HUES6 (cell line): ENCODE results near the gene NCKAP5.

ENCODE experiments used
- H3K27ac ChIP-seq: 2 replicates; pipeline ENCODE4 v1.7.0; 2013; ENCODE audit warnings: low read depth, mild to moderate bottlenecking, low read length, inconsistent platforms
- H3K27me3 ChIP-seq: 2 replicates; pipeline ENCODE4 v1.6.1; 2013; ENCODE audit warnings: low read length; ENCODE audit not compliant: control insufficient read depth, insufficient read depth
- H3K36me3 ChIP-seq: 2 replicates; pipeline ENCODE4 v1.6.1; 2013; ENCODE audit warnings: low read length; ENCODE audit not compliant: control insufficient read depth, insufficient read depth
- H3K4me1 ChIP-seq: 2 replicates; pipeline ENCODE4 v1.6.1; 2013; ENCODE audit warnings: low read length; ENCODE audit not compliant: control insufficient read depth, insufficient read depth
- H3K4me3 ChIP-seq: 2 replicates; pipeline ENCODE4 v1.5.1; 2013; ENCODE audit warnings: low read depth, low read length
- H3K9ac ChIP-seq: one replicate; pipeline ENCODE4 v1.6.1; 2013; ENCODE audit warnings: mild to moderate bottlenecking, low read length
- H3K9me3 ChIP-seq: 2 replicates; pipeline ENCODE4 v1.6.1; 2013; ENCODE audit warnings: low read depth, low read length; ENCODE audit not compliant: control insufficient read depth, insufficient read depth

Gene NCKAP5

DNA sequence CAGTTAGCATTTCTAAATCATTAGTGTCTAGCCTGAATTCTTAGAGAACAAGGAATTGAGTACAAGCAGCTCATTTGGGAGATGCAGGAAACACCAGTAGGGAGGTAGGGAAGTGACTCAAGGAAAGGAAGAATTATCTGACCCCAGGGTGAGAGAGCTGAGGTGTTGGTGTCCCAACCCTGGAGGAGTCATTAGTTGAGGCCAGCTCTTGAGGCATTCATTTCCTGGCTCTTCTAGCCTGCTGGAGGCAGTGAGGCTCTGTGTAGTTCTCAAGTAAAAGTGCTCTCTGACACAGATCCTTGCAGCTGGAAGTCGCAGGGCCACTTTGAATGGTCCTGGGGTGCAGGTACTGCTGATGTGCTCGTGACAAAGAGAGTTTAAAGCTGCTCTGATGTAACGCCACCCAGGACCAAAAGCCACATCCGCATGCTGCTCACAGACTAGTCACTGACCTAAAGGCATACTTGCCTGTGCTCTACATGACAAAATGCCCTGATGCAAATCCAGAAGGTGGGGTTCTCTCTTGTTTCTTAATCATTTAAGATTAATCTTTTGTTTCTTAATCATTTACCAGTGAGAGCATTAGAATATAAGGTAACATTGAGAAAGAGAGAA is 598.8 kb downstream of the NCKAP5 start:
- Histone ChIP-seq H3K9me3 (no peaks in the 10 kb centered on the region; the same call in 1 of the 2 replicates), H3K27me3 (no peaks in the 10 kb centered on the region), H3K4me1 (no peaks in the 10 kb centered on the region), H3K36me3 (no peaks in the 10 kb centered on the region), H3K27ac (no peak overlapping the region), H3K9ac (no peak overlapping the region), H3K4me3 (no peak overlapping the region)

DNA sequence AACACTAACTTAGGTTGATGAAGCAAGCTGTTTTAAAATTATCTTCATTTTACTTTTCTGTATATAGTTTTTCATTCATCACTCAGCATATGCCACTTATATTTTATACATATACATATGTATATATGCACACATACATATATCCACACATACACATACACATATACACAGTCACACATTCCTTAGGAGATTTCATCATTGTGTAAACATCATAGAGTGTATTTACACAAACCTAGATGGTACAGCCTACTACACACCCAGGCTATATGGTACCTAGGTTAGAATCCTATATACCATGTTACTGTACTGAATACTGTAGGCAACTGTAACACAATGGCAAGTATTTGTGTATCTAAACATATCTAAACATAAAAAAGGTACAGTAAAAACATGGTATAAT is 602.8 kb downstream of the NCKAP5 start:
- H3K9ac ChIP-seq, result no peak overlapping the region
- H3K9me3 ChIP-seq, result no peaks in the 10 kb centered on the region; the same call in 1 of the 2 replicates
- no peaks in the 10 kb centered on the region for H3K4me1 ChIP-seq
- no peak overlapping the region for H3K4me3 ChIP-seq
- H3K27ac ChIP-seq, result no peak overlapping the region
- H3K36me3 ChIP-seq, result no peaks in the 10 kb centered on the region
- no peaks in the 10 kb centered on the region for H3K27me3 ChIP-seq

DNA sequence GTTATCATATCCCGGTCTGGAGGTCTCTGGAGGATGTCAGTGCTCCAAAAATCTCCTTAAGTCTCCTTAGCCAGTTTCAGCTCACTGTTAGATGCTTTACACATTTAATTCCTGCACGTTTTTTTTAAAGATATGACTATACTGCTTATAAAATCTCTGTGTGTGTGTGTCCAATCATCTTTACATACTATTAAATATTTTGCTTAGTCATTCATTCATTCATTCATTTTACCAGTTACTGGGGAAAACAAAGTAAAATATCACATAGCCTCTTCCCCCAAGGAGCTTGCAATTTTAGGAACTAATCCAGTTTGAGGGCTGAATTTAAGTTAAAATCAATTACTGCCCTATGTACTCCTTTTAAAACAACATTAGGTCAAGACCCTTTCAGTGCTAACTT is 605.1 kb downstream of the NCKAP5 start:
- no peak overlapping the region for H3K9ac ChIP-seq
- H3K36me3 ChIP-seq, result no peaks in the 10 kb centered on the region
- no peaks in the 10 kb centered on the region; the same call in 1 of the 2 replicates for H3K9me3 ChIP-seq
- no peak overlapping the region for H3K4me3 ChIP-seq
- H3K27ac ChIP-seq, result no peak overlapping the region
- H3K27me3 ChIP-seq, result no peaks in the 10 kb centered on the region
- no peaks in the 10 kb centered on the region for H3K4me1 ChIP-seq

DNA sequence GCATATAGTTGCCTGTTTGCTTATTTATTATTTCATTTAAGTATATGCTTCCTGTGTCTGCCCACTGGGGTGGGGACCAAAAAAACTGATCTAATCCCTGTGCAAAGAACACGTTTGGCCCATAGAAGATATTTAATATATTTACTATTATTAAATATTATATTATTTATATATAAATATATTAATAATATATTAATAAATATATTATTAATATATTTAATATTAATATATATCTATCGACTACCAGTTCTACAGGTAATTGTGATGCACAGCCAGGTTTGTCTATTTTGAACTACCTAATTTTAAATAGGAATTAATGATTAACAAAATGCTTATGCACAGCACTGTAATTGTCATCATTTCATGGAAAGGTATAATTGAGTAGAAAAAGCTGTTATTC is 609.4 kb downstream of the NCKAP5 start:
- no peak overlapping the region for H3K4me3 ChIP-seq
- no peaks in the 10 kb centered on the region for H3K4me1 ChIP-seq
- H3K9me3 ChIP-seq, result no peaks in the 10 kb centered on the region
- H3K27ac ChIP-seq, result no peak overlapping the region
- H3K27me3 ChIP-seq, result no peaks in the 10 kb centered on the region
- no peak overlapping the region for H3K9ac ChIP-seq
- H3K36me3 ChIP-seq, result no peaks in the 10 kb centered on the region

DNA sequence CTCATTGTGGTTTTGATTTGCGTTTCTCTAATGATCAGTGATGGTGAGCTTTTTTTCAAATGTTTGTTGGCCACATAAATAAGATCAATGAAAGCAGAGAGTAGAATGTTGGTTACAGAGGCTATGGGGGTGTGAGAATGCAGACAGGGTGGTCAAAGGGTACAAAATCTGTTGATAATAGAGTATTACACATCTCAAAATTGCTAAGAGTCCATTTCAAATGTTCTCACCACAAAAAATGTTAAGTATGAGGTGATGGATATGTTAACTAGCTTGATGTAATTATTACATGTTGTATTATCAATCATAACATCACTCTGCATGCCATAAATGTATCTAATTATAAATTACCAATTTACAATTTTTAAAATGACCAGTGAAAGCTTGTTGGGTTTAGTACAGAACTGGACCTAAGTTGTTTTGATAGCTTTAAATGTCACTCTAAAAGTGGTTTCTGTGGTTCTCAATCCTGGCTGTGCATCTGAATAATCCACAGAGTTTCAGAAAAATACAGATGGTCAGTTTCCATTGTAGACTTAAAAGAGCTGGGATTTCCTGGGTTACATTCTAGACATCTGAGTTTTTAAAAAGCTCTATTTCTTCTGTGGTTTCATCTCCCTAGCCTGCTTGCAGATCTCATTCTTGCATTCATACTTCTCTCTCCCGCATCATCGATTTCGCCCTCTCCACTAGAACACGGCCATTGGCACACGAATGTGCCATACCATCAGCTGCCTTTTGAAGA is 612.2 kb downstream of the NCKAP5 start:
- Histone ChIP-seq H3K9ac (no peak overlapping the region), H3K36me3 (no peaks in the 10 kb centered on the region), H3K4me3 (no peak overlapping the region), H3K27me3 (no peaks in the 10 kb centered on the region), H3K9me3 (no peaks in the 10 kb centered on the region), H3K4me1 (no peaks in the 10 kb centered on the region), H3K27ac (no peak overlapping the region)

DNA sequence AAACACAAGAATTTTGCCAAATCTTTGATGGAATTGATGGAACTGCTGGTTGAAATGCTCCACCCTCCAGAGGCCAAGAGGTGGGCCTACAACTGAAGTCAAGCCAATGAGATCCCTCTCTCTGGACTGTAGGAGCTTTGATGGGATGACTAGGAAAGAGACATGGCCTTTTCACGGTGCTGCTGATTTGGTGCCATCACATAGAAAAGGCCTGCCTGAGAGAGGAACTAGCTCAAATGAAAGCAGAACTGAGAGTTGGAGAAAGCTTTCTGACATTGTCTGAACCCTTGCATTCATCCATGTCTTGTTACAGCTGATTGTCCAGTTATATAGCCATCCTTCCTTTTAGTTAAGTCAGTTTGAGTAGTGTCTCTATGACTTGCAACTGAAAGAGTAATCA is 614.5 kb downstream of the NCKAP5 start:
- Histone ChIP-seq H3K4me1 (no peaks in the 10 kb centered on the region), H3K9ac (no peak overlapping the region), H3K9me3 (no peaks in the 10 kb centered on the region), H3K27ac (no peak overlapping the region), H3K27me3 (no peaks in the 10 kb centered on the region), H3K4me3 (no peak overlapping the region), H3K36me3 (no peaks in the 10 kb centered on the region)

DNA sequence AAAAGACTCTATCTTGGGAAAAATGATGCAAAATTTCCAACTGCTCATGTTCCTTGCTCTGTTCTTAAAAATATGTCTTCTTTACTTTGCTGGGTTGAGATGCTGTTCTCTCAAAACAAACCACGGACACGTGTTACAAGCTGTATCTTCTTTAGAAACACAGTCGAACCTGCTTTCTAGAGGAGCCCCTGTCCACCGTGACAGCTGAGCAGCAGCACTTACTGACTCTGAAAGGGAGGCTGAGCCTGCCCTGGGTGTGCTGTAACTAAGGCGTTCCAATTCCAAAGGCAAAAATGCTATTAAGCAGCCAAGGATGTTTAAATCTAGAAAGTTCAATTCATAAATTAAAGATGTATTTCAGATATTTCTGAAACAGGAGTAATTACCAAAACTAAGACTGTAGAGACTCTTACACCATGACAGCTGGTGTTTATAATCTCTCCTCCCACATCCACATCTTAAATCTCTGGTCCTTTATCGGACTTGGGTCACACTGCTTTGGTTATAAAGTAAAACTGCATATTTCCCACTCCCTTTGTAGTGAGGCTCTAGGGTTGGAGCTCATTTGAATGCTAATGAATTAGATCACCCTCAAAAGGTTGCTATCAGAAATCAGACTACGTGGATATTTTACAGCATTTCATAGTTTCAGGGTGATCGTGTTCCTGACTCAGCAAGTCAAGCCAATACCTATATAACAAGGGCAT is 617.1 kb downstream of the NCKAP5 start:
- no peaks in the 10 kb centered on the region for H3K27me3 ChIP-seq
- no peaks in the 10 kb centered on the region for H3K4me1 ChIP-seq
- no peak overlapping the region for H3K27ac ChIP-seq
- no peaks in the 10 kb centered on the region for H3K36me3 ChIP-seq
- no peak overlapping the region for H3K9ac ChIP-seq
- no peaks in the 10 kb centered on the region for H3K9me3 ChIP-seq
- no peak overlapping the region for H3K4me3 ChIP-seq

DNA sequence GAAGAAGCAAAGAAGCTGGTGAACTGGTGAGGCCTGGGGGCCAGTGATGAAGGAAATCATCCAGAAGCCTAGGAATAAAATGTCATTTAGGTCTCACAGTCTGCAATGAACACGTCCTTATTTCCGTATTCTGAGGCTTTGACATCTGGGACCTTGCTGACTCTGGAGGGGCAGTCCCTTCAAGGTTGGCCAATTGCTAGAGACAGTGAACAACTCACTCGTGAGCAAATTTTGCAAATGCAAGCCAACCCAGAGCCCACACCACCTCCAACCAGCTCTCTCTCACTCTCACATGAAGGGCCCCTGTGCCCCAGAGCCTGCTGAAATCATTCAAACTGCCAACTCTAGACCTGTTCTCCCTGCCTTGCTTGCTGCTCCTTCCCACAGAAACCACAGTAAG is 619.2 kb downstream of the NCKAP5 start:
- Histone ChIP-seq H3K36me3 (no peaks in the 10 kb centered on the region), H3K4me3 (no peak overlapping the region), H3K4me1 (no peaks in the 10 kb centered on the region), H3K27me3 (no peaks in the 10 kb centered on the region), H3K27ac (no peak overlapping the region), H3K9ac (no peak overlapping the region), H3K9me3 (no peaks in the 10 kb centered on the region)

DNA sequence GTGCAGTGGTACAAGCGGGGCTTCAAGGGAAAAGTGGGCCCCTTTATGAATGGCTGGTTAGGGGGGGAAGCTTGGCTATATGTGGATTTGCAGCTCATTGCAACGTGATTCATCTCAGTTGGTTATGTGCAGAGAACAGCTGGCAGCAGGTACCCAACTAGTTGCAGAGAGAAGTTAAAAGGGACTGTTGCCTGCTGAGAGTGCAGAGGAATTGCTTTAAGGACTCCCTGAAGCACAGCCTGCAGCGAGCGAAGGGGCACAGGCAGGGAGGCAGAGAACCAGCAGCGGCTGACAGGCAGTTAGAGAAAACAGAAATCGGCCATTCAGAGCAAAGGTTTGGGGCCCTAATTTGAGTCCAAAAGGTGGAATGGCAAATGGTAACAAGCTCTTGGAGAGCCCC is 620.1 kb downstream of the NCKAP5 start:
- no peak overlapping the region for H3K9ac ChIP-seq
- no peaks in the 10 kb centered on the region for H3K4me1 ChIP-seq
- no peaks in the 10 kb centered on the region for H3K9me3 ChIP-seq
- no peak overlapping the region for H3K4me3 ChIP-seq
- H3K27ac ChIP-seq, result no peak overlapping the region
- H3K27me3 ChIP-seq, result no peaks in the 10 kb centered on the region
- no peaks in the 10 kb centered on the region for H3K36me3 ChIP-seq

DNA sequence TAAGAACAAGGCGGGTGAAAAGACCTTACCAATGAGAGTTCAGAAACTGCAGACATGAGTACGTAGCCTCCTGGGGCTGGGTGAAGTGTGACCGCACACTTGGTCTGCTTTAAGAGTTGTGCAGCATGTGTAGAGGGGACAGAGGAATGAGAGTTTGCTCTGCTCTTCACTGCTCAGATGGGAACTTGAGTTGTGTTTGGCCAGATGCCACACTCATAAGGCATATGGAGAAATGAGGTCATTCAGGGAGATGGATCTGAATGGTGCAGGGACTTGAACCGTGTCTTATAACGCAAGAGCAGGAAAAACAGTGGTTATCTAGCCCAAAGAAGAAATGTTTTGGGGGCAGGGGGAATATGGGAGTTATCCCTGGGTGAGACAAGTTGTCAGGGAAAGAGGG is 624.4 kb downstream of the NCKAP5 start:
- no peaks in the 10 kb centered on the region for H3K4me1 ChIP-seq
- no peaks in the 10 kb centered on the region for H3K36me3 ChIP-seq
- H3K9me3 ChIP-seq, result no peaks in the 10 kb centered on the region
- H3K9ac ChIP-seq, result no peak overlapping the region
- no peak overlapping the region for H3K4me3 ChIP-seq
- no peaks in the 10 kb centered on the region for H3K27me3 ChIP-seq
- no peak overlapping the region for H3K27ac ChIP-seq

DNA sequence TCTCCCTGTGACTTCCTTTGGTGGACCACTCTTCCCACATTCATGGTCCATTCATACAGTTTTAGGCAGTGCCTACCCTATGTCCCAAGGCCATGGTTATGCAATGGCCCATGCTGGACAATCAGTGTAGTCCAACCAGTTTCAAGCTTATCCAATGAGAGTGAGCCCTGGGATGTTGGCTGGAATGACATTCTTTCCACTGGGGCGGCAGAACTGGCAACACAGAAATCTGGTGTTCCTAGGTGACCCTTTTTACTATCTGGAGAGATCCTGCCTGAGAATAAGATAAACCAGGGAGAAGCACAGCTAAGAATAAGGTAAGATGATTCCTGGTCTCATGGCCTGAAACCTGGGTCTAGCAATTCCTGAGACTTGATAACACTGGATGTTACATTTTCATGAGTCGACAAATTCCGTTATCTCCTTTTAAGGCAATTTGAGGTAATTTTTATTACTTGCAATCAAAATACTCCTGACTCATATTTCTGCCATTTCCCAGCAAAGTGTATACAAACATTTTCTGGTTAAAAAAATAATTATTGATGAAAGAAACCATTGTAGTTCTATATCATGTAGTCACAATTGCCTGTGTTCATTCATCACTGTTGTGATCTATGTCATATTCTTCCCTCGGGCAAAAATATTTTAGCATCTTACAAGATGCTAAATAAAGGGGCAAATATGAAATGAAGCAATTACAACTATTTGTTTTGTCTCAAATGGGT is 626.8 kb downstream of the NCKAP5 start:
- Histone ChIP-seq H3K4me3 (no peak overlapping the region), H3K36me3 (no peaks in the 10 kb centered on the region), H3K9ac (no peak overlapping the region), H3K9me3 (no peaks in the 10 kb centered on the region), H3K4me1 (no peaks in the 10 kb centered on the region), H3K27ac (no peak overlapping the region), H3K27me3 (no peaks in the 10 kb centered on the region)
